Loucy (cell line): Measurements from ENCODE around the gene KLHL41.
"Not testable (repeated sequence)": the region's sequence is repeated elsewhere in the genome, so short reads cannot be mapped to it uniquely, and the experiment has no call there.

Source experiments
- H2AFZ ChIP-seq: fragments of 200-600 bp; sonication (generic); 2 replicates; pipeline ENCODE4 v1.6.0; 2016; ENCODE audit warnings: antibody characterized with exemption, mild to moderate bottlenecking, low read length, moderate library complexity
- H3F3A ChIP-seq: fragments of 200-600 bp; 2 replicates; pipeline ENCODE4 v1.6.0; 2016; ENCODE audit warnings: antibody characterized with exemption, low read depth, mild to moderate bottlenecking
- H3K27me3 ChIP-seq: fragments of 200-600 bp; sonication (generic); 2 replicates; pipeline ENCODE4 v1.6.1; 2014; ENCODE audit warnings: low read length, mild to moderate bottlenecking; ENCODE audit not compliant: insufficient read depth, poor library complexity, severe bottlenecking
- H3K36me3 ChIP-seq: fragments of 200-600 bp; sonication (generic); 2 replicates; pipeline ENCODE4 v1.6.1; 2016; ENCODE audit warnings: low read length; ENCODE audit not compliant: insufficient read depth
- H3K4me1 ChIP-seq: fragments of 200-600 bp; sonication (generic); 2 replicates; pipeline ENCODE4 v1.5.1; 2014; ENCODE audit warnings: low read length, mild to moderate bottlenecking; ENCODE audit not compliant: insufficient read depth, poor library complexity, severe bottlenecking
- H3K4me2 ChIP-seq: fragments of 200-600 bp; sonication (generic); 2 replicates; pipeline ENCODE4 v1.6.0; 2014; ENCODE audit warnings: antibody characterized with exemption, low read length, low read depth, mild to moderate bottlenecking; ENCODE audit not compliant: poor library complexity, severe bottlenecking
- H3K4me3 ChIP-seq: fragments of 200-600 bp; sonication (generic); 2 replicates; pipeline ENCODE4 v1.5.1; 2014; ENCODE audit warnings: low read length, mild to moderate bottlenecking, mixed read lengths; ENCODE audit not compliant: poor library complexity, severe bottlenecking
- H3K79me2 ChIP-seq: fragments of 200-600 bp; sonication (generic); 2 replicates; pipeline ENCODE4 v1.6.1; 2014; ENCODE audit warnings: low read length; ENCODE audit not compliant: insufficient read depth
- H3K9ac ChIP-seq: fragments of 200-600 bp; sonication (generic); 2 replicates; pipeline ENCODE4 v1.6.0; 2014; ENCODE audit warnings: mild to moderate bottlenecking, low read depth, low read length, moderate library complexity; ENCODE audit not compliant: poor library complexity, severe bottlenecking
- H3K9me2 ChIP-seq: fragments of 200-600 bp; sonication (generic); replicated peaks from 2 replicates; pipeline ENCODE4 v1.6.1; 2016; ENCODE audit warnings: low read depth, low read length, mixed read lengths
- H3K9me3 ChIP-seq: fragments of 200-600 bp; sonication (generic); 2 replicates; pipeline ENCODE4 v1.6.1; 2014; ENCODE audit warnings: mild to moderate bottlenecking, antibody characterized with exemption, low read length, low read depth; ENCODE audit not compliant: insufficient read depth
- H4K20me1 ChIP-seq: fragments of 200-600 bp; sonication (generic); 2 replicates; pipeline ENCODE4 v1.6.0; 2014; ENCODE audit warnings: antibody characterized with exemption, low read length, mild to moderate bottlenecking; ENCODE audit not compliant: insufficient read depth, poor library complexity, severe bottlenecking
- CTCF ChIP-seq: fragments of 200-600 bp; sonication (generic); conservative IDR thresholded peaks from 2 replicates; pipeline ENCODE4 v1.5.1; 2014; ENCODE audit warnings: mild to moderate bottlenecking, antibody characterized with exemption, low read length
- EZH2phosphoT487 ChIP-seq: fragments of 200-600 bp; IDR thresholded peaks from 2 replicates; pipeline ENCODE4 v1.6.1; 2018; ENCODE audit warnings: antibody characterized with exemption, mild to moderate bottlenecking, moderate library complexity, borderline replicate concordance

Gene KLHL41

GRCh38 chr2:169573160-169573973, 63.9 kb downstream of the KLHL41 start, which contains the start of gene FASTKD1:
Gene FASTKD1 (minus strand): TSS chr2:169573865. CDS start chr2:169572029, 1,836 bp downstream.
- H3K4me1 ChIP-seq, result peaks cover 25% of the 10 kb centered on the region
- no peaks in the 10 kb centered on the region for H3K9me2 ChIP-seq
- H3K9me3 ChIP-seq, result no peaks in the 10 kb centered on the region
- peak within 1 kb of the TSS; percentile 71 for H3K9ac ChIP-seq
- H3K4me2 ChIP-seq, result peak within 1 kb of the TSS; percentile 78
- no peaks in the 10 kb centered on the region for H3K36me3 ChIP-seq
- H4K20me1 ChIP-seq, result peaks cover 20% of the 10 kb centered on the region
- H3F3A ChIP-seq, result no peaks in the 10 kb centered on the region
- peak within 1 kb of the TSS; percentile 88 for H3K4me3 ChIP-seq
- peaks cover 43% of the 10 kb centered on the region for H3K79me2 ChIP-seq
- no peaks in the 10 kb centered on the region for H3K27me3 ChIP-seq
- TF ChIP-seq EZH2phosphoT487, result no peak
- TF ChIP-seq CTCF, result no peak
- H2AFZ ChIP-seq, result peak within 1 kb of the TSS; percentile 83

- no peaks in the 10 kb centered on the region for H3K36me3 ChIP-seq
- H3K9me3 ChIP-seq, result no peaks in the 10 kb centered on the region
- H3K9me2 ChIP-seq, result no peaks in the 10 kb centered on the region
- H3K79me2 ChIP-seq, result peaks cover 42% of the 10 kb centered on the region
- peaks cover 3% of the 10 kb centered on the region for H3K27me3 ChIP-seq
- TF ChIP-seq CTCF (no peak), EZH2phosphoT487 (no peak)
- no peaks in the 10 kb centered on the region for H3F3A ChIP-seq
- H2AFZ ChIP-seq, result peak overlapping the region; percentile 83; the same call in 1 of the 2 replicates
- peak overlapping the region; percentile 78 for H3K4me2 ChIP-seq
- peaks cover 25% of the 10 kb centered on the region for H3K4me1 ChIP-seq
- peaks cover 20% of the 10 kb centered on the region for H4K20me1 ChIP-seq
- H3K4me3 ChIP-seq, result peak overlapping the region; percentile 88
- H3K9ac ChIP-seq, result no peak overlapping the region
These were observed 64.4 kb downstream of the KLHL41 start for GRCh38 chr2:169573974-169574299.

- peaks cover 25% of the 10 kb centered on the region for H3K4me1 ChIP-seq
- H3K27me3 ChIP-seq, H2AFZ ChIP-seq, H3K9ac ChIP-seq, H3F3A ChIP-seq, H3K36me3 ChIP-seq, H3K9me3 ChIP-seq, H3K4me2 ChIP-seq, H3K4me3 ChIP-seq, H3K9me2 ChIP-seq: not testable (repeated sequence)
- peaks cover 20% of the 10 kb centered on the region for H4K20me1 ChIP-seq
- H3K79me2 ChIP-seq, result peaks cover 36% of the 10 kb centered on the region
These were observed 65.0 kb downstream of the KLHL41 start for GRCh38 chr2:169574539-169574938.

- H3K9ac ChIP-seq, H3F3A ChIP-seq, H3K27me3 ChIP-seq, H3K4me2 ChIP-seq, H3K36me3 ChIP-seq, H3K4me3 ChIP-seq, H3K9me2 ChIP-seq, H3K9me3 ChIP-seq, H2AFZ ChIP-seq: not testable (repeated sequence)
- Histone ChIP-seq H4K20me1 (peaks cover 15% of the 10 kb centered on the region), H3K79me2 (peaks cover 31% of the 10 kb centered on the region), H3K4me1 (peaks cover 21% of the 10 kb centered on the region)
These were observed 65.8 kb downstream of the KLHL41 start for GRCh38 chr2:169575264-169575663.
